Activated naive CD8-positive, alpha-beta T cell treated with anti-CD3 and anti-CD28 coated beads, Interleukin-2, amount 50 U/mL, for 24 hours (primary cell): ENCODE results near the gene STMND1.

Experiments used
- ATAC-seq: fragments of 150-1000 bp; cut with Tn5 transposase; one replicate; pipeline ENCODE4 v1.10.0; 2021
- DNase-seq: peaks from one replicate; pipeline ENCODE4 v3.0.0; 2021
- H3K27ac Mint-ChIP-seq: one replicate; pipeline ENCODE4 v1.8.0; 2021; ENCODE audit warnings: mild to moderate bottlenecking, mixed read lengths
- H3K27me3 Mint-ChIP-seq: one replicate; pipeline ENCODE4 v1.8.0; 2021; ENCODE audit warnings: mixed read lengths
- H3K36me3 Mint-ChIP-seq: one replicate; pipeline ENCODE4 v1.8.0; 2021; ENCODE audit warnings: low read depth, mixed read lengths
- H3K4me1 Mint-ChIP-seq: one replicate; pipeline ENCODE4 v1.8.0; 2021; ENCODE audit warnings: mixed read lengths
- H3K4me3 Mint-ChIP-seq: one replicate; pipeline ENCODE4 v1.8.0; 2021; ENCODE audit warnings: mild to moderate bottlenecking, moderate library complexity, mixed read lengths
- H3K9me3 Mint-ChIP-seq: one replicate; pipeline ENCODE4 v1.8.0; 2021; ENCODE audit warnings: mixed read lengths

STMND1 gene

GRCh38 chr6:17116117-17116440, 14.2 kb downstream of the STMND1 start:
- Mint-ChIP-seq H3K27ac (no peak overlapping the region), H3K9me3 (peaks cover 8% of the 10 kb centered on the region), H3K4me3 (no peak overlapping the region), H3K27me3 (peaks cover 11% of the 10 kb centered on the region), H3K4me1 (no peaks in the 10 kb centered on the region), H3K36me3 (no peaks in the 10 kb centered on the region)
- DNase-seq, result no peak
- ATAC-seq, result no peak

DNA sequence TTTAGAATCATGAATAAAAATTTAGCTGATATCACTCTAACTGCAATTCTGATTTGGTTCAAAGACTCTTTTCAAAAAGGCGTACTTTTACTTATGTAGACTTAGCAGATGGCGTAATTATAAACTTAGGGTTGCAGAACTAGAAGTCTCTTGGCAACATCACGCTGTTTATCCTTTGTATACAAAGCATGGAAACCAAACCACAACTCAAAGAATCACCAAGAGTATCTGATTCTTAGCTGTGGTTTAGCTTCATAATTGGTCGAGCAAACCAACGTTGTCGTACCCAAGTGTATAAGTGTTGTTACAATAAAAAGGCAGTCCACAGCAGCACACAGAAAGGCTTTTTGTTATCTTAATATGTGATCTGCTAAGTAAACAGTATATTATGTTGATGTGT, 18.2 kb downstream of the STMND1 start:
- DNase-seq (no peak), ATAC-seq (no peak)
- Mint-ChIP-seq H3K27me3 (peaks cover 16% of the 10 kb centered on the region), H3K4me3 (no peak overlapping the region), H3K36me3 (no peaks in the 10 kb centered on the region), H3K9me3 (peaks cover 4% of the 10 kb centered on the region), H3K27ac (no peak overlapping the region), H3K4me1 (no peaks in the 10 kb centered on the region)

- H3K9me3 Mint-ChIP-seq, result peaks cover 2% of the 10 kb centered on the region
- ATAC-seq, result no peak
- no peaks in the 10 kb centered on the region for H3K36me3 Mint-ChIP-seq
- no peaks in the 10 kb centered on the region for H3K4me1 Mint-ChIP-seq
- peaks cover 14% of the 10 kb centered on the region for H3K27me3 Mint-ChIP-seq
- H3K4me3 Mint-ChIP-seq, result no peak overlapping the region
- DNase-seq, result no peak
- H3K27ac Mint-ChIP-seq, result no peak overlapping the region
Measured at GRCh38 chr6:17125407-17125806, 23.6 kb downstream of the STMND1 start.

DNA sequence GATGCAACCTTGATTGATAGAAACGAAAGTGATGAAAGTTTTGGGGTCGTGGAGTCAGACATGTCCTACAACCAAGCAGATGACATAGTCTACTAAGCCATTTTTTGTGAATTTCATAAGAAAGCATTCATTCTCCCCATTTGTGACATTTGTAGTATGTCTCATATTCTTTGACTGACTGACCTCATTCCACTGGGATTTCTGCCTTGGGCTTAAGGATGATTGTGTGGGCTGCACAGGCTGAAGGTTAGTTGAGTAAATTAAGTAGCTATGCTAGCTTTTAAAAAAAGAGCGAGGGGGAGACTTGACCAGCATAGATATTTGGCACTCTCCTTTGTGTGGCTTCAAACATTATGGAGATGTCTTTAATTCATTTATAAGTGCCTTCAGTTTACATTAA, 28.9 kb downstream of the STMND1 start:
- H3K36me3 Mint-ChIP-seq, result no peaks in the 10 kb centered on the region
- H3K27me3 Mint-ChIP-seq, result peaks cover 14% of the 10 kb centered on the region
- H3K27ac Mint-ChIP-seq, result no peak overlapping the region
- DNase-seq (no peak), ATAC-seq (no peak)
- H3K4me1 Mint-ChIP-seq, result no peaks in the 10 kb centered on the region
- H3K9me3 Mint-ChIP-seq, result peaks cover 10% of the 10 kb centered on the region
- no peak overlapping the region for H3K4me3 Mint-ChIP-seq

DNA sequence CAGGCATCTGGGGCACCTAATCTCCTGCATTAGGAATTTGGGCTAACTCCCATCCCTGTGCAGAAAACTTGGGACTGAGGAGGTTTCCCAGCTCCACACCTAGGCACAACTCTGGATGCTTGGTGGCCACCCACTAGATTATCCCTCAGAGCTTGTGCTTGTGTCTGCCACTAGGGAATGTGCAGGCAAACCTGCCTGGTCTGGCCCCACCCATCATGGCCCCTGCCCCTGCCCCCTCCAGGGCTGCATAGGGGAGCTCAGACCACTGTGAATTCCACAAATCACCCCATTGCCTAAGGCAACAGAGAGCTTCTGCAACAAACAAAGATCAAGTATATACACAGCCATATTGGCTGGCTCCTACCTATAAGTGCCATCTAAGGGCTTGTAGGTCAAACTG, 31.1 kb downstream of the STMND1 start:
- peaks cover 1% of the 10 kb centered on the region for H3K36me3 Mint-ChIP-seq
- no peak overlapping the region for H3K4me3 Mint-ChIP-seq
- H3K27ac Mint-ChIP-seq, result no peak overlapping the region
- peaks cover 13% of the 10 kb centered on the region for H3K27me3 Mint-ChIP-seq
- no peaks in the 10 kb centered on the region for H3K4me1 Mint-ChIP-seq
- DNase-seq (no peak), ATAC-seq (no peak)
- H3K9me3 Mint-ChIP-seq, result peaks cover 21% of the 10 kb centered on the region

- H3K4me3 Mint-ChIP-seq, result no peak overlapping the region
- no peak for DNase-seq
- no peak overlapping the region for H3K27ac Mint-ChIP-seq
- peaks cover 28% of the 10 kb centered on the region for H3K9me3 Mint-ChIP-seq
- no peak for ATAC-seq
- no peaks in the 10 kb centered on the region for H3K4me1 Mint-ChIP-seq
- H3K36me3 Mint-ChIP-seq, result peaks cover 1% of the 10 kb centered on the region
- H3K27me3 Mint-ChIP-seq, result peaks cover 4% of the 10 kb centered on the region
Measured at GRCh38 chr6:17138033-17138432, 36.2 kb downstream of the STMND1 start.

DNA sequence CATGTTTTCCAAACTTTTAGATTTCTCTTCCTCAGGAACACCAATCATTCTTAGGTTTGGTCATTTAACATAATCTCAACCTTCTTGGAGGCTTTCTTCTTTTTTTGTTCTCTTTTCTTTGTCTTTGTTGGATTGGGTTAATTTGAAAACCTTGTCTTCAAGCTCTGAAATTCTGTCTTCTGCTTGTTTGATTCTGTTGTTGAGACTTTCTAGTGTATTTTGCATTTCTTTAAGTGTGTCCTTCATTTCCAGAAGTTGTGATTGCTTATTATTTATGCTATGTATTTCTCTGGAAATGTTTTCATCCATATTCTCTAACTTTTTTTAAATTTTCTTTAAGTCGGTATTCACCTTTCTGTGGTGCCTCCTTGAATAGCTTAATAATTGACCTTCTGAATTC, 42.2 kb downstream of the STMND1 start:
- no peak overlapping the region for H3K4me3 Mint-ChIP-seq
- H3K27ac Mint-ChIP-seq, result no peak overlapping the region
- H3K36me3 Mint-ChIP-seq, result no peaks in the 10 kb centered on the region
- peaks cover 17% of the 10 kb centered on the region for H3K9me3 Mint-ChIP-seq
- no peaks in the 10 kb centered on the region for H3K27me3 Mint-ChIP-seq
- H3K4me1 Mint-ChIP-seq, result no peaks in the 10 kb centered on the region
- ATAC-seq (no peak), DNase-seq (no peak)

- ATAC-seq (no peak), DNase-seq (no peak)
- H3K4me3 Mint-ChIP-seq, result no peak overlapping the region
- H3K27me3 Mint-ChIP-seq, result no peaks in the 10 kb centered on the region
- no peaks in the 10 kb centered on the region for H3K36me3 Mint-ChIP-seq
- H3K4me1 Mint-ChIP-seq, result no peaks in the 10 kb centered on the region
- H3K27ac Mint-ChIP-seq, result no peak overlapping the region
- peaks cover 23% of the 10 kb centered on the region for H3K9me3 Mint-ChIP-seq
Measured at GRCh38 chr6:17149571-17149970, 47.7 kb downstream of the STMND1 start.

- ATAC-seq, result no peak
- H3K4me1 Mint-ChIP-seq, result no peaks in the 10 kb centered on the region
- H3K9me3 Mint-ChIP-seq, result peaks cover 20% of the 10 kb centered on the region
- H3K4me3 Mint-ChIP-seq, result no peak overlapping the region
- H3K27ac Mint-ChIP-seq, result no peak overlapping the region
- H3K36me3 Mint-ChIP-seq, result no peaks in the 10 kb centered on the region
- DNase-seq, result no peak
- H3K27me3 Mint-ChIP-seq, result no peaks in the 10 kb centered on the region
Measured at GRCh38 chr6:17150096-17150495, 48.2 kb downstream of the STMND1 start.

GRCh38 chr6:17151888-17152287, 50.0 kb downstream of the STMND1 start:
- no peak for DNase-seq
- Mint-ChIP-seq H3K27ac (no peak overlapping the region), H3K4me3 (no peak overlapping the region), H3K27me3 (no peaks in the 10 kb centered on the region), H3K4me1 (no peaks in the 10 kb centered on the region), H3K9me3 (peaks cover 13% of the 10 kb centered on the region), H3K36me3 (no peaks in the 10 kb centered on the region)
- ATAC-seq, result no peak

DNA sequence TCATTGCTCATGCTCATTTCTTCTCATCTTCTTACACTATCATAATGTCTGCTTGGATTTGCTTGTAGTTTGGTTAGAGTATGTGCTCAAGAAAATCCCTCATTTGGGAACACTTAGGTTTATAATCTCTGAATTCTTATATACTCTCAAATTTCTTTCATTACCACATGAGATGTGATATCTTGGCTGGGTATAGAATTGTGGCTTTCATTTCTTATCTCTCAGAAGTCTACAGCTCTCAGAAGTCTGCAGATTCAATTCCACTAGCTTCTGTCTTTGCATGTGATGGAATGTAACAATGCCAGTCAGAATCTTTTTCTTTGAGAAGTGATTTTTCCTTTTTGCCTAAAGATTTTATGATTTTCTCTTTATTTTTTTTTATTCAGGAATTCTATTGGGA, 50.9 kb downstream of the STMND1 start:
- no peaks in the 10 kb centered on the region for H3K4me1 Mint-ChIP-seq
- DNase-seq (no peak), ATAC-seq (no peak)
- no peak overlapping the region for H3K4me3 Mint-ChIP-seq
- H3K36me3 Mint-ChIP-seq, result no peaks in the 10 kb centered on the region
- H3K27ac Mint-ChIP-seq, result no peak overlapping the region
- H3K27me3 Mint-ChIP-seq, result no peaks in the 10 kb centered on the region
- peaks cover 13% of the 10 kb centered on the region for H3K9me3 Mint-ChIP-seq

- Mint-ChIP-seq H3K27me3 (peaks cover 11% of the 10 kb centered on the region), H3K36me3 (no peaks in the 10 kb centered on the region), H3K4me1 (no peaks in the 10 kb centered on the region), H3K4me3 (no peak overlapping the region), H3K27ac (no peak overlapping the region), H3K9me3 (peaks cover 13% of the 10 kb centered on the region)
- ATAC-seq, result no peak
- peak; percentile 66 for DNase-seq
Measured at GRCh38 chr6:17156112-17156921, 54.5 kb downstream of the STMND1 start.

- peaks cover 13% of the 10 kb centered on the region for H3K9me3 Mint-ChIP-seq
- H3K36me3 Mint-ChIP-seq, result no peaks in the 10 kb centered on the region
- H3K27ac Mint-ChIP-seq, result no peak overlapping the region
- DNase-seq (no peak), ATAC-seq (no peak)
- no peak overlapping the region for H3K4me3 Mint-ChIP-seq
- H3K27me3 Mint-ChIP-seq, result peaks cover 13% of the 10 kb centered on the region
- no peaks in the 10 kb centered on the region for H3K4me1 Mint-ChIP-seq
Measured at GRCh38 chr6:17156966-17157365, 55.1 kb downstream of the STMND1 start.

DNA sequence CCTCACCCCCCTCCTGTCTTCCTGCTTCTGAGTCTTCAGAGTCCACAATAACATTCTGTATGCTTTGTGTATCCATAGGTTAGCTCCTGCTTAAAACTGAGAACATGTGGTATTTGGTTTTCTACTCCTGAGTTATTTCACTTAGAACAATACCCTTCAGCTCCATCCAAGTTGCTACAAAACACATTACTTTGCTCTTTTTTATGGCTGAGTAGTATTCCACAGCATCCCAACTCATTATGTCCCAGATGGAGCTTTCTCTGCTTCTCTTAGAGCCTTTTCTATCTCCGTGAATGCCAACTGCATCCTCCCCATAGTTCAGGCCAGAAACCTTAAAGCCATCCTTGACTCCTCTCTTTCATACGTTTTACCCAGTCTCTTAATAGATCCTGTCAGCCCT, 55.8 kb downstream of the STMND1 start:
- H3K27ac Mint-ChIP-seq, result no peak overlapping the region
- H3K4me1 Mint-ChIP-seq, result no peaks in the 10 kb centered on the region
- H3K9me3 Mint-ChIP-seq, result peaks cover 6% of the 10 kb centered on the region
- DNase-seq (no peak), ATAC-seq (no peak)
- H3K27me3 Mint-ChIP-seq, result peaks cover 17% of the 10 kb centered on the region
- no peak overlapping the region for H3K4me3 Mint-ChIP-seq
- H3K36me3 Mint-ChIP-seq, result no peaks in the 10 kb centered on the region

DNA sequence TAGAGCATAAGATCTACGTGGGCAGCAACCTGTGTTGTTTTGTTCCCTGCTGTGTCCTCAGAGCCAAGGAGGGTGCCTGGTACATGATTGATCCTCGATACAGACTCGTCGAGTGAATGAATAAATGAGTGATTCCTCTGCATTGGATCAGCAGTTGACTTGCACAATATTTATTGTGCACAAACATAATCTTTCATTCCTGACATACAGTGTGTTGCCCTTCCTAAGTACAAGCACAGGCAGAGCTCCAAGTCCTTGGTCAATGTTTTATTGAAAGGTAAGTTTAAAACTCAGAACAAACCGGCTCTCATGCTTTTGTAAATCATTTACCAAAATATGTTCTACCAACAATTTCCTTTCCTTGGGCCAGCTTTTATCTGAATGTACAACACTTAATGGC, 57.4 kb downstream of the STMND1 start:
- Mint-ChIP-seq H3K27ac (no peak overlapping the region), H3K4me3 (no peak overlapping the region), H3K9me3 (no peaks in the 10 kb centered on the region), H3K27me3 (peaks cover 21% of the 10 kb centered on the region), H3K4me1 (no peaks in the 10 kb centered on the region), H3K36me3 (no peaks in the 10 kb centered on the region)
- DNase-seq (no peak), ATAC-seq (no peak)

DNA sequence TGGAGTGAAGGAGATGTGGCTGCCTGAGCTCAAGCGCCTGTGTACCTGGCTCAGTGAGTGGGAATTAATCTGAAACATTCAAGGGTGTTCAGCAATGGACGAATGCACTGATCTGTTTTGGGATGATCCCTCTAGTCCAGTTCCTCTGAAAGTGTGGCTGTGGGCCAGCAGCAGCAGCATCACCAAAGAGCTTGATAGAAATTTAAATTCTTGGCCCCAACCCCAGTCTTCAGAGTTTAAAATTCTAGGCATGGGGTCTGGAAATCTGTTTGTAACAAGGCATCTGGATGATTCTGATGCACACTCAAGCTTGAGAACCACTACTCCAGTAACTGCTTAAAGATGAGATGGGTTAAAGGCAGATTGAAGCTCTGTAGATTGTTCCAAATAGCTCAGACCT, 59.2 kb downstream of the STMND1 start:
- no peak overlapping the region for H3K27ac Mint-ChIP-seq

More for the DNA sequence above, 59.2 kb downstream of the STMND1 start:
- Mint-ChIP-seq H3K9me3 (no peaks in the 10 kb centered on the region), H3K27me3 (peaks cover 21% of the 10 kb centered on the region), H3K4me3 (no peak overlapping the region), H3K4me1 (no peaks in the 10 kb centered on the region), H3K36me3 (no peaks in the 10 kb centered on the region)
- DNase-seq (no peak), ATAC-seq (no peak)
